ENCODE data around the gene LDHA.

The LDHA gene

DNA sequence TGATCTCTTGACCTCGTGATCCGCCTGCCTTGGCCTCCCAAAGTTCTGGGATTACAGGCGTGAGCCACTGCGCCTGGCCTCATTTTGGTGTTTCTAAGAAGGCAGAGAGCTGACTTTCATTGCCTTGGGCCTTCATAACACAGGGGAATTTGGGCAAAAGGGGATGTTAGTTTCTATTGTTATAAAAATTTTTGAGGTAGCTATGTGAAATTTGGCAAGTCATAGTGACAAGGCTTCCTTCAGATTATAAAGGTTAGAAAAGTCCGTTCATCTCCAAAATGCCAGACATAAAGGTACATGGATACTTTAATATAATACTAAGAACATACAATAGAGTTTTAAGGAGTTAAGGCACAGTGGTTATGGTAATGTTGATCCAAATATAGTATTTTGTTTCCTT lies 35.0 kb downstream of the LDHA start:
- TF ChIP-seq, protein P1, sequence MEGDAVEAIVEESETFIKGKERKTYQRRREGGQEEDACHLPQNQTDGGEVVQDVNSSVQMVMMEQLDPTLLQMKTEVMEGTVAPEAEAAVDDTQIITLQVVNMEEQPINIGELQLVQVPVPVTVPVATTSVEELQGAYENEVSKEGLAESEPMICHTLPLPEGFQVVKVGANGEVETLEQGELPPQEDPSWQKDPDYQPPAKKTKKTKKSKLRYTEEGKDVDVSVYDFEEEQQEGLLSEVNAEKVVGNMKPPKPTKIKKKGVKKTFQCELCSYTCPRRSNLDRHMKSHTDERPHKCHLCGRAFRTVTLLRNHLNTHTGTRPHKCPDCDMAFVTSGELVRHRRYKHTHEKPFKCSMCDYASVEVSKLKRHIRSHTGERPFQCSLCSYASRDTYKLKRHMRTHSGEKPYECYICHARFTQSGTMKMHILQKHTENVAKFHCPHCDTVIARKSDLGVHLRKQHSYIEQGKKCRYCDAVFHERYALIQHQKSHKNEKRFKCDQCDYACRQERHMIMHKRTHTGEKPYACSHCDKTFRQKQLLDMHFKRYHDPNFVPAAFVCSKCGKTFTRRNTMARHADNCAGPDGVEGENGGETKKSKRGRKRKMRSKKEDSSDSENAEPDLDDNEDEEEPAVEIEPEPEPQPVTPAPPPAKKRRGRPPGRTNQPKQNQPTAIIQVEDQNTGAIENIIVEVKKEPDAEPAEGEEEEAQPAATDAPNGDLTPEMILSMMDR (IDR thresholded peaks at IDR 0.05; ENCODE audit: borderline replicate concordance, control extremely low read depth, extremely low read depth, insufficient read depth, missing control alignments) = no peak
- in situ Hi-C loops (cut with MboI; ENCODE audit: low sequenced_read_pairs, unreplicated experiment) = no loop called here
- DNase-seq (ENCODE audit: low spot score) = no peak

DNA sequence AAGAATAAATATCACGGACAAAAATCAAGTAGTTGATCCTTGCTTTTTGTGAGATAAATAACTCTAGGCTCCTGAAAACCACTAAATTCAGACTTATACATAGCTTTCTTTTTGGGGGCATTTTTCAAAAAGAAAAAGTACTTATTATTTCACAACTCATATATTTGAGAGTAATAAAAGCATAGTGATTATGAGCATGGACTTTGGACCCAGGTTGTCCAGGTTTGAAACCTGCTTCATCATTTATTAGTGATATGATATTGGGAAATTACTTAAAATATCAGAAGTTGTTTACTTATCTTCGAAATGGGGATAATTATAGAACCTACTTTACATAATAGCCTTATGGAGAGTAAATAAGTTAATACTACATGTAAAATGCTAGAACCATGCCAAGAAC lies 44.3 kb downstream of the LDHA start:
- in situ Hi-C loops (cut with MboI; ENCODE audit: low sequenced_read_pairs, unreplicated experiment) = no loop called here
- DNase-seq (ENCODE audit: low spot score) = no peak
- TF ChIP-seq, protein P1 (IDR thresholded peaks at IDR 0.05; ENCODE audit: borderline replicate concordance, control extremely low read depth, extremely low read depth, insufficient read depth, missing control alignments) = no peak

DNA sequence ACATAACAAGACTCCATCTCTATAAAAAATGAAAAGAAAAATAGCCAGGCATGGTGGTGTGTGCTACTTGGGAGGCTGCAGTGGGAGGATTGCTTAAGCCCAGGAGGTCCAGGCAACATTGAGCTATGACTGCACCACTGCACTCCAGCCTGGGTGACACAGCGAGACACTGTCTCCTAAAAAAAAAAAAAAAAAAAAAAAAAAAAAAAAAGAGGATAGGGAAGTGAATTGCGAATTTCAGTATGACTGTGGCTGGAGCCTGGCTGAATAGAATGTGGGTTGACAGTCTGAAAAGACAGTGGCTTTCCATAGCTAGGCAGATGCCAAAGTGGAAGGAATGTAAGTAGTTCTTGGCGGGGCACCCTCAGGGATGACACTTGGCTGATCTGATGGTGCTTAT lies 54.9 kb downstream of the LDHA start:
- TF ChIP-seq, protein P1 (IDR thresholded peaks at IDR 0.05; ENCODE audit: borderline replicate concordance, control extremely low read depth, extremely low read depth, insufficient read depth, missing control alignments) = no peak
- DNase-seq (ENCODE audit: low spot score) = no peak
- in situ Hi-C loops (cut with MboI; ENCODE audit: low sequenced_read_pairs, unreplicated experiment) = no loop called here

DNA sequence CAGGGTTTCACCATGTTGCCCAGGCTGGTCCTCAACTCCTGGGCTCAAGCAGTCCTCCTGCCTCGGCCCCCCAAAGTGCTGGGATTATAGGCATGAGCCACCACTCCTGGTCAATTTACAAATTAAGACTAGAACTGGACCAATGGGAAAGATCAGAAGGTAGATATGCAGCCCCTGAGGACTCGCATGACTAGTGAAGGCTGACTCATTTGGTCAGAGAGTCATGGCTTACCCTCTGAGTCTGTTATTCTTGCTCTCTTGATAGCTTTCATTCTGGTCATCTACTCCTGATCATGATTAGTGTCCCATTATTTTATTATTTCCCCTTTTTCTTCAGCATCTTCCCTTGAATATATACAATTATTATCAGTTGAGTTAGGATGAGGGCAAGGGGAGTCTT lies 58.6 kb downstream of the LDHA start:
- in situ Hi-C loops (cut with MboI; ENCODE audit: low sequenced_read_pairs, unreplicated experiment) = no loop called here
- no peak for DNase-seq (ENCODE audit: low spot score)
- TF ChIP-seq, protein P1 (IDR thresholded peaks at IDR 0.05; ENCODE audit: borderline replicate concordance, control extremely low read depth, extremely low read depth, insufficient read depth, missing control alignments) = no peak

DNA sequence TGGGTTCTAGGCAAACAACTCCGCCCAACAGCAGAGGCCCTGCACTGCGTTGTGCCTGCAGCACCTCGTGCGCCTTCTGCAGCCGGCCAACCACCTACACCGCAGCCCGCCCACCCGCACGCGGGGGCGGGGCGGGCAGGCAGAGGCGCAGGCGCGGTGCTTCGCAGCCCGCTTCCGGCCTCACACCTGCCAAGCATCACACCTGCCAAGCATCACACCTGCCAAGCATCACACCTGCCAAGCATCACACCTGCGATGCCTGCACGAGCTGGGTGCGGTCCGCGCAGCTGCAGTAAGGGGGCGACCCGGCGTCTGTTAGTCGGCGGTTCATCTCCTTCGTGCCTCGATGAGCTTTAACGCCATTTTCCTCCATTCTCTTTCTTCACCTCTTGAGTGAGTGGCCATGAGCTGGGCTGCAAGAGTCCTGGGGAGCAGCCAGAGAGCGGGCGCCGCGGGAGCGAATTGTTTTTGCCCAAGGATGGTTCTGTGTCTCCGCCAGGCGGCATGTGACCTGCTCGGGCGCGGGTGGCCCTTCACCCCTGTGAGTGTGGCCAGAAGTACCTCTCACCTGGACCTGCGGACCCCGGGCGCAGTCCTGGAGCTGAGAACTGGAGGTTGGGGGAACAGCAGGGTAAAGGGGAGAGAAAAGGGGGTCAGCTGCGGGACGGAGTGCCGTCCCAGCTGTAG lies 61.5 kb downstream of the LDHA start, which contains the start of gene LDHAL6A:
Gene LDHAL6A, plus strand, starts transcription at position 171 of the 687 bp plus-strand sequence. CDS start 825 bp downstream, outside the sequence.
- DNase-seq (ENCODE audit: low spot score) = no peak
- in situ Hi-C loops (cut with MboI; ENCODE audit: low sequenced_read_pairs, unreplicated experiment) = no loop called here
- TF ChIP-seq, protein P1 (IDR thresholded peaks at IDR 0.05; ENCODE audit: borderline replicate concordance, control extremely low read depth, extremely low read depth, insufficient read depth, missing control alignments) = no peak

DNA sequence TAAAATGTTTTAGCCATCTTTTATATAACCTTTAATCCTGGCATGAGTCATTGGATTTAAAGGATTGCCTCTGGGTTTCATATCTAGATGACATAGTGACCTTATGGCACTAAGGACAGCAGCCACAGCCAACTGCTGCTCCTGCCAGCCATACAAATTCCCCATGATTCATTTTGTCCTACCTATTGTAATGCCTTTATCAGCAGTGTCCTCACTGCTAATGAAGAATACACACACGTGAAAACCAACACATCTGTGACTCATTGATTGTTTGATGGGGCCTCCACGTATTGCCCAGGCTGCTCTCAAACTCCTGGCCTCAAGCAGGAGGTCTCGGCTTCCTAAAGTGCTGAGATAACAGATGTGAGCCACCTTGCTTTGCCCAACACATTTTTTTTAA lies 63.1 kb downstream of the LDHA start:
- no peak for DNase-seq (ENCODE audit: low spot score)
- in situ Hi-C loops (cut with MboI; ENCODE audit: low sequenced_read_pairs, unreplicated experiment) = no loop called here
- TF ChIP-seq, protein P1 (IDR thresholded peaks at IDR 0.05; ENCODE audit: borderline replicate concordance, control extremely low read depth, extremely low read depth, insufficient read depth, missing control alignments) = no peak

Measured in GM13976 (cell line).